Karpas-422 (cell line): ENCODE measurements around the gene UHRF2. TPM values are rescaled to one million over a fixed set of nuclear protein-coding genes. Genes with fewer than 3 reads are reported as not detected.

Source experiments
- DNase-seq: peaks from one replicate; pipeline ENCODE4 v3.0.0-alpha.2; 2015
- H2AFZ ChIP-seq: fragments of 200-600 bp; sonication (generic); 2 replicates; pipeline ENCODE4 v1.6.1; 2014; ENCODE audit warnings: antibody characterized with exemption, low read length, mixed read lengths
- H3K27ac ChIP-seq: fragments of 200-600 bp; sonication (generic); 2 replicates; pipeline ENCODE4 v1.5.1; 2014; ENCODE audit warnings: mild to moderate bottlenecking, low read length, moderate library complexity
- H3K27me3 ChIP-seq: fragments of 200-600 bp; sonication (generic); 2 replicates; pipeline ENCODE4 v1.6.1; 2014; ENCODE audit warnings: low read length, mixed read lengths
- H3K36me3 ChIP-seq: fragments of 200-600 bp; sonication (generic); 2 replicates; pipeline ENCODE4 v1.6.1; 2014; ENCODE audit warnings: low read length, mixed read lengths; ENCODE audit not compliant: insufficient read depth
- H3K4me1 ChIP-seq: fragments of 200-600 bp; sonication (generic); 2 replicates; pipeline ENCODE4 v1.6.1; 2014; ENCODE audit warnings: mild to moderate bottlenecking, low read length, mixed read lengths
- H3K4me2 ChIP-seq: fragments of 200-600 bp; sonication (generic); 2 replicates; pipeline ENCODE4 v1.6.1; 2014; ENCODE audit warnings: low read length, low read depth, mild to moderate bottlenecking; ENCODE audit not compliant: poor library complexity, severe bottlenecking
- H3K4me3 ChIP-seq: fragments of 200-600 bp; sonication (generic); 2 replicates; pipeline ENCODE4 v1.5.1; 2014; ENCODE audit warnings: mild to moderate bottlenecking, antibody characterized with exemption, low read length, mixed read lengths
- H3K79me2 ChIP-seq: fragments of 200-600 bp; sonication (generic); 2 replicates; pipeline ENCODE4 v1.6.1; 2014; ENCODE audit warnings: mild to moderate bottlenecking, low read length, mixed read lengths
- H3K9ac ChIP-seq: fragments of 200-600 bp; sonication (generic); 2 replicates; pipeline ENCODE4 v1.6.0; 2014; ENCODE audit warnings: low read length
- H3K9me2 ChIP-seq: fragments of 200-600 bp; sonication (generic), shearing (Covaris generic); replicated peaks from 2 replicates; pipeline ENCODE4 v1.6.0; 2014; ENCODE audit warnings: mild to moderate bottlenecking, low read length, moderate library complexity; ENCODE audit not compliant: insufficient read depth
- H3K9me3 ChIP-seq: fragments of 300-700, 200-600 bp; sonication (generic); 2 replicates; pipeline ENCODE4 v1.6.1; 2014; ENCODE audit warnings: low read length, mixed read lengths
- H4K20me1 ChIP-seq: fragments of 200-600 bp; sonication (generic); 2 replicates; pipeline ENCODE4 v1.6.1; 2014; ENCODE audit warnings: mild to moderate bottlenecking, antibody characterized with exemption, low read length, low read depth; ENCODE audit not compliant: insufficient read depth
- total RNA-seq: library from RNA; depleted of rRNA; stranded (reverse); fragments of >200 nt; shearing (Covaris generic); gene quantifications from 2 replicates; pipeline ENCODE4 v1.2.3, GENCODE V29; 2014; ENCODE audit warnings: low replicate concordance

The UHRF2 gene
- total RNA-seq, 1 experiment from 2014 or later = 85.5 TPM

- Histone ChIP-seq H3K27me3 (no peaks in the 10 kb centered on the region), H4K20me1 (peaks cover 5% of the 10 kb centered on the region; the same call in 1 of the 2 replicates), H3K79me2 (peaks cover 100% of the 10 kb centered on the region), H3K27ac (no peak overlapping the region), H3K4me2 (no peak overlapping the region), H3K4me3 (no peak overlapping the region), H3K36me3 (peaks cover 5% of the 10 kb centered on the region; the same call in 1 of the 2 replicates), H3K4me1 (peaks cover 22% of the 10 kb centered on the region), H3K9ac (no peak overlapping the region), H2AFZ (no peak overlapping the region), H3K9me3 (no peaks in the 10 kb centered on the region), H3K9me2 (no peaks in the 10 kb centered on the region)
- no peak for DNase-seq
These were observed 26.2 kb downstream of the UHRF2 start for GRCh38 chr9:6439051-6439703.

GRCh38 chr9:6440405-6440804, 27.4 kb downstream of the UHRF2 start:
- Histone ChIP-seq H3K4me3 (no peak overlapping the region), H3K4me1 (peaks cover 20% of the 10 kb centered on the region), H3K9me2 (no peaks in the 10 kb centered on the region), H3K9me3 (no peaks in the 10 kb centered on the region), H4K20me1 (peaks cover 5% of the 10 kb centered on the region; the same call in 1 of the 2 replicates), H3K79me2 (peaks cover 100% of the 10 kb centered on the region), H2AFZ (no peak overlapping the region), H3K9ac (no peak overlapping the region), H3K4me2 (no peak overlapping the region), H3K27me3 (no peaks in the 10 kb centered on the region), H3K36me3 (peaks cover 5% of the 10 kb centered on the region; the same call in 1 of the 2 replicates), H3K27ac (no peak overlapping the region)
- no peak for DNase-seq

DNA sequence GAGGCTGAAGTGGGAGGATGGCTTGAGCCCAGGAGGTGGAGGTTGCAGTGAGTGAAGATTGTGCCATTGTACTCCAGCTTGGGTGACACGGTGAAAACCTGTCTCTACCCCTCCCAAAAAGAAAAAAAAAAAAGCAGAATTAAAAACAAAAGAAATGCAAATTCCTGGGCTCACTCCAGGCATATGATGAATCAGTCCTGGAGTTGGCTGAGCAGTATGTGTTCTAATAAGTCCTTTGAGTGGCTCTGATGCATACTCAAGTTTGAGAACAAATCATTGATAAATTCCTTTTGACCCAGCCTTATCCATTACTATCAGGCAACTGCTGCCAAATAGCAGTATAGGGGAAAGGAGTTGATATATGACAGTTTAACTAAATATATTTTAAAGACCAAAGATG, 28.3 kb downstream of the UHRF2 start:
- no peak overlapping the region for H3K4me3 ChIP-seq
- H3K9me2 ChIP-seq = no peaks in the 10 kb centered on the region
- DNase-seq = no peak
- H3K79me2 ChIP-seq = peaks cover 100% of the 10 kb centered on the region
- no peak overlapping the region for H3K9ac ChIP-seq
- H3K27ac ChIP-seq = no peak overlapping the region
- no peaks in the 10 kb centered on the region for H3K9me3 ChIP-seq
- peaks cover 5% of the 10 kb centered on the region; the same call in 1 of the 2 replicates for H4K20me1 ChIP-seq
- H3K4me1 ChIP-seq = peaks cover 20% of the 10 kb centered on the region
- H2AFZ ChIP-seq = no peak overlapping the region
- no peaks in the 10 kb centered on the region for H3K27me3 ChIP-seq
- H3K4me2 ChIP-seq = no peak overlapping the region
- H3K36me3 ChIP-seq = peaks cover 1% of the 10 kb centered on the region; the same call in 1 of the 2 replicates

- peaks cover 30% of the 10 kb centered on the region for H3K4me1 ChIP-seq
- no peaks in the 10 kb centered on the region for H3K27me3 ChIP-seq
- no peak overlapping the region for H3K4me3 ChIP-seq
- no peaks in the 10 kb centered on the region for H3K9me3 ChIP-seq
- no peak overlapping the region for H2AFZ ChIP-seq
- no peak overlapping the region for H3K27ac ChIP-seq
- no peak for DNase-seq
- H3K4me2 ChIP-seq = no peak overlapping the region
- H4K20me1 ChIP-seq = peaks cover 5% of the 10 kb centered on the region; the same call in 1 of the 2 replicates
- no peak overlapping the region for H3K9ac ChIP-seq
- peaks cover 97% of the 10 kb centered on the region for H3K79me2 ChIP-seq
- H3K9me2 ChIP-seq = no peaks in the 10 kb centered on the region
- no peaks in the 10 kb centered on the region for H3K36me3 ChIP-seq
These were observed 30.7 kb downstream of the UHRF2 start for GRCh38 chr9:6443661-6444060.

DNA sequence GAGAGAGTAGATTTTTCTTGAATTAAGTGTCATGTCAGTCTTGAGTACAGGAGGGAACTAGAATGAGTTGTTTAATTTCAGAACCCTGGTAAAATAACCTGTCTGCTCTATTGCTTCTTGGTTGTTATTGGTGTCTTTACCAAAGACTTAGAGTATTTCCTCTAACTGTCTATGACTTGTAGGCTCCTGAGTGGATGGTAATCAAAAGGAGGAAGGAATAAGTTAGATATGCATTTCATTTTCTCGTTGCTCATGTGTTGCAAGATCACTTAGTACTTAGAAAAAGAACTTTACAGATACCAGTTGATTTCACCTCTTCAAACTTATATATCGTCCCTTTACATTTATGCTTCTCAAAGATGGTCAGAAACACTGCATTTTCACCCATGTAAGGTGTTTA, 31.1 kb downstream of the UHRF2 start:
- H3K9me2 ChIP-seq = no peaks in the 10 kb centered on the region
- no peaks in the 10 kb centered on the region for H3K36me3 ChIP-seq
- H3K79me2 ChIP-seq = peaks cover 97% of the 10 kb centered on the region
- no peaks in the 10 kb centered on the region for H3K9me3 ChIP-seq
- DNase-seq = no peak
- H4K20me1 ChIP-seq = peaks cover 5% of the 10 kb centered on the region; the same call in 1 of the 2 replicates
- H3K4me2 ChIP-seq = no peak overlapping the region
- H3K4me1 ChIP-seq = peaks cover 34% of the 10 kb centered on the region
- no peak overlapping the region for H3K4me3 ChIP-seq
- H3K27me3 ChIP-seq = no peaks in the 10 kb centered on the region
- no peak overlapping the region for H2AFZ ChIP-seq
- H3K9ac ChIP-seq = no peak overlapping the region
- no peak overlapping the region for H3K27ac ChIP-seq

DNA sequence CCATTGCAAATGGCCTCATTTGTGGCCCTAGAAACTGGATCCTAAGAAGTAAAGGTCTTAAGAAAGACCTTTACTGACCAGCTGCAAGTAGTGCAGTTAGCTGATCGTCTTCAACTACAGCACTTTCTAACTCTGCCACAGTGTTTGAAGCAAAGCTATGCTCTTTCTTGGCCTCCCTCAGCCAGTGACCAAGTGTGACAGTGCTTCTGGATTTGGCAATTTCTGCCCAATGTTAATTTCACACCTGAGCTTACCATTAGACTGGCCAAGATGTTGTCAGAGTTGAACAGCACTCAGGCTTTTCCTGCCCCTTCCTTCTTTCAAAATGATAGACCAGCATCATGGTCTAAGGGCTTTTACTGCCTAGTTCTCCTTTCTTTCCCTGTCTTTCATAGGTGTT, 36.1 kb downstream of the UHRF2 start:
- DNase-seq = no peak
- H3K27ac ChIP-seq = no peak overlapping the region
- H3K36me3 ChIP-seq = no peaks in the 10 kb centered on the region
- peaks cover 14% of the 10 kb centered on the region for H3K4me1 ChIP-seq
- no peak overlapping the region for H2AFZ ChIP-seq
- no peaks in the 10 kb centered on the region for H3K27me3 ChIP-seq
- H3K9me3 ChIP-seq = no peaks in the 10 kb centered on the region
- no peak overlapping the region for H3K4me3 ChIP-seq
- H3K79me2 ChIP-seq = peaks cover 97% of the 10 kb centered on the region
- H4K20me1 ChIP-seq = no peaks in the 10 kb centered on the region; the same call in 1 of the 2 replicates
- no peak overlapping the region for H3K4me2 ChIP-seq
- H3K9me2 ChIP-seq = no peaks in the 10 kb centered on the region
- H3K9ac ChIP-seq = no peak overlapping the region

DNA sequence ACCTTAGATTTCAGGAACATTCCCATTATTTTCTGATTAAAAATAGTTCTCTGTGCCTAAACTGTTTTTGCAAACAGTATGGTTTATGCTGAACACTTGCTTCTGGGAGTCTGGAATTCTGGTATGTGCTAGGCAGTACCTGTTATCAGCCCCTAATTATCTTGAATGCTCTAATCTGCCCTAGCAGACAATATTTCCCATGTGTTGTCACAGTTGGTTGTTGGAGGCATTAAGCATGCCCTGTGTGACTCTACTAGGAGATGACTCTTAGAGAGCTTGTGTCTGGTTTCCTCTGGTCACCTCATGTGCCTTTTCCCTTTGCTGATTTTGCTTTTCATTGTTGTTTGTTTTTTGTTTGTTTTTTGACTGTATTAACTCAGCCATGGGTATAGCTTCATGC, 36.6 kb downstream of the UHRF2 start:
- Histone ChIP-seq H3K27ac (no peak overlapping the region), H2AFZ (no peak overlapping the region), H3K27me3 (no peaks in the 10 kb centered on the region), H3K9ac (no peak overlapping the region), H3K9me3 (no peaks in the 10 kb centered on the region), H3K79me2 (peaks cover 97% of the 10 kb centered on the region), H3K4me1 (peaks cover 14% of the 10 kb centered on the region), H3K4me2 (no peak overlapping the region), H3K36me3 (no peaks in the 10 kb centered on the region), H3K4me3 (no peak overlapping the region), H3K9me2 (no peaks in the 10 kb centered on the region), H4K20me1 (no peaks in the 10 kb centered on the region)
- no peak for DNase-seq

DNA sequence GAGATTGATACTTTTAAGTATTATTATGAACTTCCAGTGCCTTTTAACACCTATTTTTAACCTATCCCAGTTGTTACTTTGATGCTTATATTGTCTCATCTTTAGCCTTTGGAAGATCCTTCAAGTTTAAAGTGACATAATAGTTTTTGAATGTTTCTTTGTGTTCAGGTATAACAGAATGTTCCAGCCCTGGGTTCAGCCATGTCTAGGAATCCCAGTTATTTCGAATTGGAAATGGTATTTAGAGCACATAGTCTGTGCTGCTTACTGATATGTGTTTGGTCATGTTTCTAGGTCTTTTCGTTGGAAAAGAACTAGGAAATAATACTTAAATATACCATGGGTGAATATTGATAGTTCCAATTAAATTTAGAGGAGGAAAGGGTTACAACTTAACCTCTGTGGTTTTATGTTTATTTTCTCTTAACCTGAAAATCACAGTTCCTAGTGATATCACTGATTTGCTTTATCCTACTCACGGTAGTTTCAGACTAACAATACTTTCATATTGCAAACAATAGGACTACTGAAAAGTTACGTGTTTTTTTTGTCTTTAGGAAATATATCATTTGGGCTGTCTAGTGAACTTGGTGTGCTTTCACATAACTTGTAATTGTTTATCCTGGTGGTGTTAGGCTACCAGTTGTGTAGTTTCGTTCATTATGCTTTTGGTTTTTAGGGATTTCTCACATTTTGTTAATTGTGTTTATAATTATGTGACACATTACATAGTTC, 37.8 kb downstream of the UHRF2 start:
- no peak overlapping the region for H3K9ac ChIP-seq
- H3K36me3 ChIP-seq = no peaks in the 10 kb centered on the region
- H3K27ac ChIP-seq = no peak overlapping the region
- H3K4me3 ChIP-seq = no peak overlapping the region
- no peaks in the 10 kb centered on the region for H3K9me3 ChIP-seq
- peaks cover 98% of the 10 kb centered on the region for H3K79me2 ChIP-seq
- no peaks in the 10 kb centered on the region for H3K27me3 ChIP-seq
- no peaks in the 10 kb centered on the region for H3K9me2 ChIP-seq
- peaks cover 14% of the 10 kb centered on the region for H3K4me1 ChIP-seq
- H2AFZ ChIP-seq = no peak overlapping the region
- no peak overlapping the region for H3K4me2 ChIP-seq
- H4K20me1 ChIP-seq = no peaks in the 10 kb centered on the region
- DNase-seq = no peak
